ENCODE data around the gene NFKBIE.

NFKBIE gene

GRCh38 chr6:44216677-44217331 lies 48.5 kb downstream of the NFKBIE start, which contains the start of gene MYMX:
Gene MYMX (plus strand): TSS chr6:44216926. CDS start chr6:44217472, 546 bp downstream.
- Histone ChIP-seq H3K4me1 (ENCODE audit: insufficient read depth, low read length, poor library complexity, severe bottlenecking) (peaks cover 27% of the 10 kb centered on the region), H3K36me3 (ENCODE audit: insufficient read depth, low read length) (no peaks in the 10 kb centered on the region), H3K9me3 (ENCODE audit: insufficient read depth, low read depth, low read length) (no peaks in the 10 kb centered on the region), H3K4me2 (ENCODE audit: low read depth, low read length, poor library complexity, severe bottlenecking) (no peak within 1 kb of the TSS), H2AFZ (ENCODE audit: low read length) (no peak within 1 kb of the TSS), H3K4me3 (ENCODE audit: low read length, poor library complexity, severe bottlenecking) (no peak within 1 kb of the TSS), H3F3A (ENCODE audit: low read depth) (peaks cover 3% of the 10 kb centered on the region; the same call in 1 of the 2 replicates), H4K20me1 (ENCODE audit: insufficient read depth, low read length, poor library complexity, severe bottlenecking) (no peaks in the 10 kb centered on the region), H3K9ac (ENCODE audit: low read depth, low read length, poor library complexity, severe bottlenecking) (no peak within 1 kb of the TSS), H3K9me2 (replicated peaks; ENCODE audit: low read depth, low read length) (no peaks in the 10 kb centered on the region), H3K79me2 (ENCODE audit: insufficient read depth, low read length) (no peaks in the 10 kb centered on the region), H3K27me3 (ENCODE audit: insufficient read depth, low read length, poor library complexity, severe bottlenecking) (no peaks in the 10 kb centered on the region)
- TF ChIP-seq CTCF (conservative IDR thresholded peaks at IDR 0.05; ENCODE audit: low read length) (no peak), EZH2phosphoT487 (IDR thresholded peaks at IDR 0.05; ENCODE audit: borderline replicate concordance) (no peak)

- no peak overlapping the region for H2AFZ ChIP-seq (ENCODE audit: low read length)
- H3K36me3 ChIP-seq (ENCODE audit: insufficient read depth, low read length) = no peaks in the 10 kb centered on the region
- H3K9me2 ChIP-seq (replicated peaks; ENCODE audit: low read depth, low read length) = no peaks in the 10 kb centered on the region
- H3K9ac ChIP-seq (ENCODE audit: low read depth, low read length, poor library complexity, severe bottlenecking) = no peak overlapping the region
- no peaks in the 10 kb centered on the region for H3K9me3 ChIP-seq (ENCODE audit: insufficient read depth, low read depth, low read length)
- H3K4me3 ChIP-seq (ENCODE audit: low read length, poor library complexity, severe bottlenecking) = no peak overlapping the region
- H3F3A ChIP-seq (ENCODE audit: low read depth) = no peaks in the 10 kb centered on the region
- TF ChIP-seq CTCF (conservative IDR thresholded peaks at IDR 0.05; ENCODE audit: low read length) = no peak
- TF ChIP-seq EZH2phosphoT487 (IDR thresholded peaks at IDR 0.05; ENCODE audit: borderline replicate concordance) = no peak
- no peaks in the 10 kb centered on the region for H3K79me2 ChIP-seq (ENCODE audit: insufficient read depth, low read length)
- H3K27me3 ChIP-seq (ENCODE audit: insufficient read depth, low read length, poor library complexity, severe bottlenecking) = no peaks in the 10 kb centered on the region
- peaks cover 19% of the 10 kb centered on the region for H3K4me1 ChIP-seq (ENCODE audit: insufficient read depth, low read length, poor library complexity, severe bottlenecking)
- no peak overlapping the region for H3K4me2 ChIP-seq (ENCODE audit: low read depth, low read length, poor library complexity, severe bottlenecking)
- no peaks in the 10 kb centered on the region for H4K20me1 ChIP-seq (ENCODE audit: insufficient read depth, low read length, poor library complexity, severe bottlenecking)
These were observed 51.0 kb downstream of the NFKBIE start for GRCh38 chr6:44214307-44214706.

GRCh38 chr6:44211284-44211683 lies 54.1 kb downstream of the NFKBIE start:
- no peaks in the 10 kb centered on the region for H4K20me1 ChIP-seq (ENCODE audit: insufficient read depth, low read length, poor library complexity, severe bottlenecking)
- no peak for TF ChIP-seq CTCF (conservative IDR thresholded peaks at IDR 0.05; ENCODE audit: low read length)
- TF ChIP-seq EZH2phosphoT487 (IDR thresholded peaks at IDR 0.05; ENCODE audit: borderline replicate concordance) = no peak
- H3K4me2 ChIP-seq (ENCODE audit: low read depth, low read length, poor library complexity, severe bottlenecking) = no peak overlapping the region
- H3K4me3 ChIP-seq (ENCODE audit: low read length, poor library complexity, severe bottlenecking) = no peak overlapping the region
- no peaks in the 10 kb centered on the region for H3K27me3 ChIP-seq (ENCODE audit: insufficient read depth, low read length, poor library complexity, severe bottlenecking)
- no peaks in the 10 kb centered on the region for H3F3A ChIP-seq (ENCODE audit: low read depth)
- no peaks in the 10 kb centered on the region for H3K36me3 ChIP-seq (ENCODE audit: insufficient read depth, low read length)
- H3K9me3 ChIP-seq (ENCODE audit: insufficient read depth, low read depth, low read length) = no peaks in the 10 kb centered on the region
- H3K9me2 ChIP-seq (replicated peaks; ENCODE audit: low read depth, low read length) = no peaks in the 10 kb centered on the region
- no peak overlapping the region for H3K9ac ChIP-seq (ENCODE audit: low read depth, low read length, poor library complexity, severe bottlenecking)
- no peak overlapping the region for H2AFZ ChIP-seq (ENCODE audit: low read length)
- H3K4me1 ChIP-seq (ENCODE audit: insufficient read depth, low read length, poor library complexity, severe bottlenecking) = no peaks in the 10 kb centered on the region
- no peaks in the 10 kb centered on the region for H3K79me2 ChIP-seq (ENCODE audit: insufficient read depth, low read length)
